Pulmonary artery endothelial cell (primary cell): ENCODE data around the gene MRO. TPM values are rescaled to one million over a fixed set of nuclear protein-coding genes. Genes with fewer than 3 reads are reported as not detected.
"Not testable (repeated sequence)": the region's sequence is repeated elsewhere in the genome, so short reads cannot be mapped to it uniquely, and the experiment has no call there.

ENCODE experiments used
- DNase-seq: peaks from one replicate; pipeline ENCODE4 v3.0.0-alpha.2; 2011; ENCODE audit warnings: low read depth, low spot score
- total RNA-seq: library from RNA; depleted of rRNA; stranded (reverse); fragments of >200 nt; gene quantifications from 2 replicates; pipeline ENCODE4 v1.2.3, GENCODE V29; 2014

Gene MRO
- total RNA-seq, 1 donor from 2014 or later = not detected

- no peak for DNase-seq
Observed at GRCh38 chr18:50792885-50793284, 26.9 kb downstream of the MRO start.

- no peak for DNase-seq
Observed at GRCh38 chr18:50791599-50792438, 28.0 kb downstream of the MRO start.

- no peak for DNase-seq
Observed at GRCh38 chr18:50790948-50791347, 28.9 kb downstream of the MRO start.

- no peak for DNase-seq
Observed at GRCh38 chr18:50790241-50790640, 29.6 kb downstream of the MRO start.

GRCh38 chr18:50788284-50788683, 31.5 kb downstream of the MRO start:
- DNase-seq = no peak

GRCh38 chr18:50786864-50787263, 33.0 kb downstream of the MRO start:
- no peak for DNase-seq

- no peak for DNase-seq
Observed at GRCh38 chr18:50783553-50783952, 36.3 kb downstream of the MRO start.

- not testable (repeated sequence) for DNase-seq
Observed at GRCh38 chr18:50779021-50779420, 40.8 kb downstream of the MRO start.

GRCh38 chr18:50776383-50776782, 43.4 kb downstream of the MRO start:
- no peak for DNase-seq

GRCh38 chr18:50775726-50776125, 44.1 kb downstream of the MRO start:
- DNase-seq = no peak

GRCh38 chr18:50775207-50775606, 44.6 kb downstream of the MRO start:
- no peak for DNase-seq

GRCh38 chr18:50769463-50769862, 50.4 kb downstream of the MRO start:
- DNase-seq = no peak

- no peak for DNase-seq
Observed at GRCh38 chr18:50757358-50757757, 62.5 kb downstream of the MRO start.

- DNase-seq = no peak
Observed at GRCh38 chr18:50754297-50754696, 65.5 kb downstream of the MRO start.

GRCh38 chr18:50753311-50753710, 66.5 kb downstream of the MRO start:
- DNase-seq = no peak

GRCh38 chr18:50751947-50752346, 67.9 kb downstream of the MRO start:
- DNase-seq = no peak

GRCh38 chr18:50751490-50751889, 68.3 kb downstream of the MRO start:
- no peak for DNase-seq

GRCh38 chr18:50750546-50750945, 69.3 kb downstream of the MRO start:
- no peak for DNase-seq

- no peak for DNase-seq
Observed at GRCh38 chr18:50749945-50750344, 69.9 kb downstream of the MRO start.

GRCh38 chr18:50749421-50749820, 70.4 kb downstream of the MRO start:
- no peak for DNase-seq

- DNase-seq = no peak
Observed at GRCh38 chr18:50748243-50749229, 71.3 kb downstream of the MRO start.

GRCh38 chr18:50747849-50748242, 72.0 kb downstream of the MRO start:
- no peak for DNase-seq
